Loucy (cell line): ENCODE results near the gene EXTL1.

Source experiments
- H2AFZ ChIP-seq: fragments of 200-600 bp; sonication (generic); 2 replicates; pipeline ENCODE4 v1.6.0; 2016; ENCODE audit warnings: antibody characterized with exemption, mild to moderate bottlenecking, low read length, moderate library complexity
- H3F3A ChIP-seq: fragments of 200-600 bp; 2 replicates; pipeline ENCODE4 v1.6.0; 2016; ENCODE audit warnings: antibody characterized with exemption, low read depth, mild to moderate bottlenecking
- H3K27me3 ChIP-seq: fragments of 200-600 bp; sonication (generic); 2 replicates; pipeline ENCODE4 v1.6.1; 2014; ENCODE audit warnings: low read length, mild to moderate bottlenecking; ENCODE audit not compliant: insufficient read depth, poor library complexity, severe bottlenecking
- H3K36me3 ChIP-seq: fragments of 200-600 bp; sonication (generic); 2 replicates; pipeline ENCODE4 v1.6.1; 2016; ENCODE audit warnings: low read length; ENCODE audit not compliant: insufficient read depth
- H3K4me1 ChIP-seq: fragments of 200-600 bp; sonication (generic); 2 replicates; pipeline ENCODE4 v1.5.1; 2014; ENCODE audit warnings: low read length, mild to moderate bottlenecking; ENCODE audit not compliant: insufficient read depth, poor library complexity, severe bottlenecking
- H3K4me2 ChIP-seq: fragments of 200-600 bp; sonication (generic); 2 replicates; pipeline ENCODE4 v1.6.0; 2014; ENCODE audit warnings: antibody characterized with exemption, low read length, low read depth, mild to moderate bottlenecking; ENCODE audit not compliant: poor library complexity, severe bottlenecking
- H3K4me3 ChIP-seq: fragments of 200-600 bp; sonication (generic); 2 replicates; pipeline ENCODE4 v1.5.1; 2014; ENCODE audit warnings: low read length, mild to moderate bottlenecking, mixed read lengths; ENCODE audit not compliant: poor library complexity, severe bottlenecking
- H3K79me2 ChIP-seq: fragments of 200-600 bp; sonication (generic); 2 replicates; pipeline ENCODE4 v1.6.1; 2014; ENCODE audit warnings: low read length; ENCODE audit not compliant: insufficient read depth
- H3K9ac ChIP-seq: fragments of 200-600 bp; sonication (generic); 2 replicates; pipeline ENCODE4 v1.6.0; 2014; ENCODE audit warnings: mild to moderate bottlenecking, low read depth, low read length, moderate library complexity; ENCODE audit not compliant: poor library complexity, severe bottlenecking
- H3K9me2 ChIP-seq: fragments of 200-600 bp; sonication (generic); replicated peaks from 2 replicates; pipeline ENCODE4 v1.6.1; 2016; ENCODE audit warnings: low read depth, low read length, mixed read lengths
- H3K9me3 ChIP-seq: fragments of 200-600 bp; sonication (generic); 2 replicates; pipeline ENCODE4 v1.6.1; 2014; ENCODE audit warnings: mild to moderate bottlenecking, antibody characterized with exemption, low read length, low read depth; ENCODE audit not compliant: insufficient read depth
- H4K20me1 ChIP-seq: fragments of 200-600 bp; sonication (generic); 2 replicates; pipeline ENCODE4 v1.6.0; 2014; ENCODE audit warnings: antibody characterized with exemption, low read length, mild to moderate bottlenecking; ENCODE audit not compliant: insufficient read depth, poor library complexity, severe bottlenecking
- CTCF ChIP-seq: fragments of 200-600 bp; sonication (generic); conservative IDR thresholded peaks from 2 replicates; pipeline ENCODE4 v1.5.1; 2014; ENCODE audit warnings: mild to moderate bottlenecking, antibody characterized with exemption, low read length
- EZH2phosphoT487 ChIP-seq: fragments of 200-600 bp; IDR thresholded peaks from 2 replicates; pipeline ENCODE4 v1.6.1; 2018; ENCODE audit warnings: antibody characterized with exemption, mild to moderate bottlenecking, moderate library complexity, borderline replicate concordance

The EXTL1 gene

GRCh38 chr1:26046246-26047095, 24.9 kb downstream of the EXTL1 start:
- H3K79me2 ChIP-seq: no peaks in the 10 kb centered on the region
- H4K20me1 ChIP-seq: no peaks in the 10 kb centered on the region
- H3K36me3 ChIP-seq: no peaks in the 10 kb centered on the region
- no peak overlapping the region for H2AFZ ChIP-seq
- H3K4me1 ChIP-seq: peaks cover 17% of the 10 kb centered on the region
- H3F3A ChIP-seq: no peaks in the 10 kb centered on the region
- no peak overlapping the region for H3K4me2 ChIP-seq
- H3K27me3 ChIP-seq: no peaks in the 10 kb centered on the region
- no peak overlapping the region for H3K9ac ChIP-seq
- no peaks in the 10 kb centered on the region for H3K9me3 ChIP-seq
- H3K9me2 ChIP-seq: no peaks in the 10 kb centered on the region
- TF ChIP-seq CTCF (no peak), EZH2phosphoT487 (no peak)
- H3K4me3 ChIP-seq: no peak overlapping the region

- Histone ChIP-seq H3K9me2 (no peaks in the 10 kb centered on the region), H3K27me3 (no peaks in the 10 kb centered on the region), H3F3A (no peaks in the 10 kb centered on the region), H3K79me2 (no peaks in the 10 kb centered on the region), H4K20me1 (no peaks in the 10 kb centered on the region), H3K4me2 (no peak overlapping the region), H3K4me3 (no peak overlapping the region), H3K36me3 (no peaks in the 10 kb centered on the region), H3K9ac (no peak overlapping the region), H2AFZ (no peak overlapping the region), H3K4me1 (peaks cover 24% of the 10 kb centered on the region), H3K9me3 (no peaks in the 10 kb centered on the region)
- TF ChIP-seq EZH2phosphoT487 (no peak), CTCF (no peak)
Measured at GRCh38 chr1:26047278-26047874, 25.8 kb downstream of the EXTL1 start.

- peaks cover 24% of the 10 kb centered on the region for H3K4me1 ChIP-seq
- peak overlapping the region; percentile 54; the same call in 1 of the 2 replicates for H2AFZ ChIP-seq
- no peaks in the 10 kb centered on the region for H3K36me3 ChIP-seq
- H3K27me3 ChIP-seq: no peaks in the 10 kb centered on the region
- H3K9ac ChIP-seq: no peak overlapping the region
- H3K79me2 ChIP-seq: no peaks in the 10 kb centered on the region
- TF ChIP-seq EZH2phosphoT487: no peak
- TF ChIP-seq CTCF: no peak
- H3K4me2 ChIP-seq: no peak overlapping the region
- no peaks in the 10 kb centered on the region for H4K20me1 ChIP-seq
- H3K9me3 ChIP-seq: no peaks in the 10 kb centered on the region
- no peaks in the 10 kb centered on the region for H3K9me2 ChIP-seq
- no peak overlapping the region for H3K4me3 ChIP-seq
- no peaks in the 10 kb centered on the region for H3F3A ChIP-seq
Measured at GRCh38 chr1:26049531-26050247, 28.1 kb downstream of the EXTL1 start.
